GM19395 (cell line): Measurements from ENCODE around the gene SMPD3.

Experiments
- ATAC-seq: cut with Tn5 transposase; IDR thresholded peaks from one replicate; pipeline ENCODE4 v1.9.1; 2021; ENCODE audit warnings: mild to moderate bottlenecking, moderate library complexity; ENCODE audit not compliant: unreplicated experiment

Gene SMPD3

DNA sequence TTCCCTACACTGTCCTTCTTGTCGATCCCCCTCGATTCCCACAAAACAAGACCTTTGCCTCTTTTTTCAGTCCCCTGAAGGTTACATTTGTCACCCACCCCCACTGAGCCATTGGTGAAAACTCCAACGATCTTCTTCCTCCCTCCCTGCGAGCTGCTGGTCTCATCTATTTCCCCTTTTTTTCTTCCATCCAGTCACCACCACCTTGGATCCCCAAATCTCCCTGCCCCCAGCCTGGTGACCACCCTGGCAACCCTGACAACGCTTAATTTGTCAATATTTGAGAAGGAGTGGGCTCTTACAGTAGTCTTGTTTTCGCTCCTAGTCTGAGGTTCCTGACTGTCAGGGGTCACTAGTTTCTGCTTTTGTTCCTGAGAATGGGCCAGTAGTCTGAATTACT, 62.9 kb downstream of the SMPD3 start:
- no peak for ATAC-seq

DNA sequence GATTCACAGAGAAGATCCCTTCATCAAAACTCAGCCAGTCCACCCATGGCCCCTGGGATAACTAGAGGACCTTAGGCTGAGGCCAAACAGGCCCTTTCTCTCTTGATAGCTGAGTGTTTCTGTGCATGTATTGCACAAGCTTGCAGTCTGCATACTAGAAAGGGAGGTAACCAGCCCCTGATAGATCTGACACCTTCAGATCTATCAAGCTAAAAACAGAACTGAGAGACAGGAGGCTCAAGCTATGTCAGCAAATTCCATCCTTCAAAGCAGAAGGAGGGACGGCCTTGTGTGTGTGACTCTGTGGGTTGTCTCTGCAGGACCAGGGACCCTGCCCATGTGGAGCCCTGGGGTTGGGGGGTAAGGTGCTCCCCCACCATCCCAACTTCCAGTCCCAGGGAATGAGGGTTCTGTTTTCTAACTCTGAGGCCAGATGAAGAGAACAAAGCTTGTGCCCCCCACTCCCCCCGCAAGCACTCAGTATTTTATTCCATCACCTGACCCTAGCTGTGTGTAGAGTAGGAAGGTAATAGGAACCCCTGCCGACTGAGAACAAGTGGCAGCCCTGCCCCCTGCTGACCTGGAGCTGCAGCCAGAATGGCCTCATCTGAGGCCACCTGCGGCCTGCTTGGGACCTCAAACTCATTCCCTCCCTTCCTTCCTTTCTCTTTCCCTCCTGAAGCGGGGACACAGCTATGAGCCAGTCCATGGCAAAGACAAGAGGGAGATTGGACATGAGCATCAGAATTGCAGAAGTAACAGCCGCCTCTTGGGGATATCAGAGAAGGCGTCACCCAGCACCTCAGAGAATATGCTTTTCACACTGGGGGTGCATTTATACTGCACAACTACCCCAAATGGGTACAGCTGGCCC, 63.8 kb downstream of the SMPD3 start:
- ATAC-seq = peak; percentile 60

DNA sequence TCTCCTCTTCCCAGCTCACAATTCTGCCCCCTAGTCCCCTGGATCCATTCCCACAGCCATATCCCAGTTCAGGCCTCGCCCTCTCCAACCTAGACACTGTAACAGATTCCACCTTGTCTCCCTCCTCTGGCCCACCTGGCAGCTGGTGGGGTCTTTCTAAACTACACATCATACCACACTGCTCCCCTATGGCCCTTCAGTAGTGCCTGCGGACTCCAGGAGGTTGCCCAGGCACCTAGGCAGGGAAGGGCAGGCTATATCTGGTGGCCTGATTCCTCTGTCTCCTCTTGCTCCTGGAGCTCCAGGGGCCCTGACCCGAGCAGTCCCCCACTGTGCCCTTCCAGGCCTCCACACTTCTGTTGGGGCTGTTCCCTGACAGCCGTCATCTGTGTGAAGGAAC, 64.5 kb downstream of the SMPD3 start:
- no peak for ATAC-seq

DNA sequence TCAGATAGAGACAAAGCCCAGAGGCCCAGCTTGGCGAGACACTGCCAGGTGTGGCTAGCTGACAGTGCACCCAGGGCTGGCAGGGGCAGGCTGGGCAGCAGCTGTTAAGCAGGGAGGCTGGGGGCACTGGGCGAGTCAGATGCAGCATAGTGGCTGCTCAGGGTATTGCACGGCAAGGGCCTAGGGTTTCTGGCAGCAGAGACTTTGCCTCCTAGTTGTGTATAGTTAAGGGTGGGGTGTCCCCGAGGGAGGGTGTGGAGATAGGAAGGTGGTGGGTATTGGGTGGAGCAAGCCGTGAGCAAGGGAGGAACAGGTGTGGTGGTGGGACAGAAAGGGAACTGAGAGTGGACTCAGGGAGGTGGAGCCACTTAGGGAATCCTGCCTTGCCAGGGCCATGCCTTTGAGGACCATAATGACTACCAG, 66.0 kb downstream of the SMPD3 start:
- no peak for ATAC-seq

DNA sequence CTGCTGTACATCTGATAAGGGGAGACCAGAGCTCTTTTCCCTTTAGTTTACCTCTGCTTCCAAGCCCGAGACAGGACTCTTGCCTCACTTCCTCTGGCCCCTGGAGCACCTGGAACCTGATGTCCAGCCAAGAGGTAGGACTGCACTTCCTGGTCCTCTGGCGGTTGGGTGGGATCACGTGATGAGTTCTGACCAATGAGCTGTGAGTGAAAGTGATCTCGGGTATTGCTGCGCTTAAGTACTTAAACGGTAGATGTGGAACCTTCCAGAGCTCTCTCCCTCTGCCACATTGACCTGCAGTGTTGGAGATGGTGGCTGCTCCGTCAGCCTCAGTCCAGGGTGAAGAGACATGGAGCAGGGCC, 67.0 kb downstream of the SMPD3 start:
- no peak for ATAC-seq

DNA sequence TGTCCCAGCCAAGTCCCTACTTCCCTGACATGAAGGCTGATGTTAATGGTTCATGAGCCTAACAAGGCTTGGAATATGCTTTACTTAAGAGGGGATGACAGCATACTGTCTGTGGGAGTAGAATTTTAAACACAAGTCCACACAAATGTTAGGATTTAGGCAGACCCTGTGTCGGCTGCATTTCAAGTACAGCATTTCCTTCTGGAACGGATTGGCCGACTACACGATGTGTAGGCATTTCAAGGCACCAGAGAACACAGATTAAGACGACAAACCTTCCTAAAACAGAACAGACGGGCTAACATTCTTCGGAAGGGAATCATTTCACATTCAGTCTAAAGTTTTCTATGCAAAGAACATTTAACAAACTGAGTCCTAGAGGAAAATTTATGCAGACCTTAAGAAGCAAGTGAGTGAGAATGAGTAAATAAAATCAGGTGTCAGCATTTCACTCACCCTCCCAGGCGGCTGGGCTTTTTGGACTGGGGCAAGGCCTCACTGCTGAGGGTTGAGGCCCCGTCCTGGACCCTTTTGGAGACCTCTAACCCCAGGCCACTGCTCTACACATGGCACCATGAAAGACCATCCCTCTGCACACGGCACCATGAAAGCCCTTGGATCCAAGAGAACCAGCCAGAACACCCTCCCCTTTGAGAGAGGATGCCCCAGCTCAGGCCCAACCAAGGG, 67.5 kb downstream of the SMPD3 start:
- no peak for ATAC-seq

DNA sequence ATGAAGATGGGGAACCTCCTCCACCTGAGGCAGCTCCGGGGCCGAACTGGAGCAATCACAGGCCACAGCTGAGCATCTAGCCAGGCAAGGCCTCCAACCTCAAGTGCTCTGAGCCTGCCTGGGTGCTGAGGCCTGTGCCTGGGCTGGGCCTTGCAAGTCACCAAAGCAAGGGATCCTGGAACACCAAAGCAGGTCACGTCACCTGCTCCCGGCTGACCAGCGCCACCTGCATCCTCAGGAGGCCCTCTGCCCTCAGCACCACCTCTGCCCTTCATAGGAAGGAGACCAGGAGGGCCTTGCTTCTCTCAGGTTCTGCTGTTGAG, 68.0 kb downstream of the SMPD3 start:
- no peak for ATAC-seq

DNA sequence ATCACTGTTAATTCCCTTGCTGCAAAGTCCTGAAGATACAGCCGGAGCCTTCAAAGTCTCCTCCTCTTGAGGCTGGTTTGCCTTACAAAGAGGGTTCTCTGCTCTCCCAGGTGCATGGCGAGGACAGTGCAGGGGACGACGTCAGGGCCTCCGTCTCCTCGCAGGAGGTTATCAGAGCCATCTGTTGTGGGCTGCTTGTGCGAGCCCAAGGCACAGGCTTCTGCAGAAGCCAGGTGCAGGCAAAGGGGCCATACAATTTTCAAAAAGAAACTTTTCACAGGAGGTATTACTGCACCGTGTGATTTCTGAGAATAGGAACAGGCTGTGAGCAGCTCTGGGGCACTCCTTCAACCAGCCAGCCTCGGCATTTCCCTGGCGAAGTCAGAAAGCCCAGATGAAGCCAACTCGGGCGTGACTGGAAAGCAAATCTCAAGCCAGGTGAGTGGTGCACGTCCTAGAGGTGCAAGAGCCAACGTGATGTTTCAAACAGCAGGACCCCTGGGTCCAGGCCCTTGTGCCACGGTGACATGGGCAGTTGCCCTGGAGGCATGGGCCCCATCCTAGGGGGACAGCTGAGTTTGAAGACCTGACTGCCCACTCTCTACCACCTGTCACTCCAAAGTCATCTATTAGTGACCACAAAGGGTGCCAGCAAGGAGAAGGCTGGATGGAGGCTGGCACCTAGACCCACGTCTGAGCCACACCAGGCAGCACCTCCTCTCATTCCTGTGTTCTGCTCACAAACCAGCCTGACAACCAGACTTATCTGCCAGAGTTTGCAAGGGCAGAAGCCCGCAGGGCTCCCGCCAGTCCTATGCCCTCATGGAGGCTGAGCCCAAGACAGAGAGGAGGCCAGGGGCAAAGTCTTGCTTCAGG, 68.6 kb downstream of the SMPD3 start:
- no peak for ATAC-seq

DNA sequence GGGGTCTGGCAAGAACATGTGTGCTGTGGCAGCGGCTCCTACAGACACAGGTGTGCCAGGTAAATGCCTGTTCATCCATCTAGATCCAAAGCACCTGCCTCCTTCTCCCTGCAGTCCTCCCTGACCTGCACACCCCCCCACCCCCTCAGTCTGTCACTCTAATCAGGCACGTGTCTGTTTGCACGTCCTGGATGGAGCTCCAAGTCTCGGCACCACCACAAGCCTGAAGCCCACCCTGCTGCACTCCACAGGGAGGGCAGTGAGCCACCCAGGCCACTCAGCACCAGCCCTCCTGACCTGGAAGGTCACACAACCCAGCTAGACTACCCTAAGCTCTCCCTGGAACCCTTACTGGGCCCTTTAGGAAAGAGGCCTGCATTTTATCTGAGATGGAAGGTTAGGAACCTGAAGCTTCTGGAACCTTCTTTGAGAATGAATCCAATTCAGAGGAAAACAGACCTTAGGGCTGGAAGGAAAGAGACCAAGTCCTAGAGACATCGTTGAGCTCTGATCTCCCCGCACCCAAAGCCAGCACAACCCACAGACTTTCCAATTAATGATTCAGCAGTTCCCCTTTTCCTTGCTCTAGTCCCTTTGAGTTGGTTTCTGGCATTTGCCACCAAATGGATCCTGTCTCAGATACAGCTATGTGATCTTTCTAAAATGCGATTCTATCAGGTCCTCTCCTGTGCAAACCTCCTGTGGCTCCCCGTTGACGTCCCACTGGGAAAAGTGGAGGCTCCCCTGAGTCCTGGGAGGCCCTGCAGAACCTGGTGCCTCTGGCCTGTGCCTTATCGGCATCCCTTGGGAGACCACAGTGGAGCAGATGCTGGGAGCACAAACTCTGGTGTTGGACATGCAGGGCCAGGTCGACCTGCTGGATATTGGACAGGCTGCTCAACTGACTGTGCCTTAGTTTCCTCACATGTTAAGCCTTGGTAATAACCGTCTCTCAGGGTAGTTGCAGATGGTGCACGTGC, 69.6 kb downstream of the SMPD3 start:
- no peak for ATAC-seq

DNA sequence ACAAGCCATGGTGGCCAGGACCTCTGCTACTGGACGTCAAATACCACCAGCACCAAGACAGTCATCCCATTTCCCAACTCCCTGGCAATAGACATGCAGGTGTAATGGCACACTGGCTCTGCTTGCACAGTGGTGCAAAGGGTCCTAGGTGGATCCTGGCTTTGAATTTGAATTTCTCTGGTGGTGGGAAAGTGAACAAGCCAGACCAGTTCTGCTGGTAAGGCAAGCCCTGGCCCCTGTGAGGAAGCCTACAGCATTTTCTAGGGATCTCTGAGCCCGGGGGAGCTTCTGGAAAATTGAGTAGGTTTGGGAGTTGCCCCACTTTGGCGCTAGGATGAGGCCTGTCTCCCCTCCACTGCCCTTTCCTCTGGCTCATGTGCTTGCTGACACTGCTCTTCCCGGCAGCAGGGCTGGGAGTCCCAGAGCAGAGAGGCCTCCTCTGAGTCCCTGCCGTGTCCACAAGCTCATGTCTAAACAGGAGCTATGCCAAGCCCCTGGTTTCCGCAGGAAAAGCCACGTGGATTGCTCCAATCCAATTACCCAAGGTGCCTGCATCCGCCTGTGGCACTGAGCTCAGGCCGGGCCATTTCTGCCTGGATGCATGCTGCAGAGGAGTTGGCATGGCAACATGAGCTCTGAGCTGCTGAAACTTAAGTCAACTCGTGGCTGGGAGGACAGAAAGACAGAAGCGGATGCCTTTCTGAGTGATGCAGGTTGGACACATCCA, 70.5 kb downstream of the SMPD3 start:
- ATAC-seq = no peak

DNA sequence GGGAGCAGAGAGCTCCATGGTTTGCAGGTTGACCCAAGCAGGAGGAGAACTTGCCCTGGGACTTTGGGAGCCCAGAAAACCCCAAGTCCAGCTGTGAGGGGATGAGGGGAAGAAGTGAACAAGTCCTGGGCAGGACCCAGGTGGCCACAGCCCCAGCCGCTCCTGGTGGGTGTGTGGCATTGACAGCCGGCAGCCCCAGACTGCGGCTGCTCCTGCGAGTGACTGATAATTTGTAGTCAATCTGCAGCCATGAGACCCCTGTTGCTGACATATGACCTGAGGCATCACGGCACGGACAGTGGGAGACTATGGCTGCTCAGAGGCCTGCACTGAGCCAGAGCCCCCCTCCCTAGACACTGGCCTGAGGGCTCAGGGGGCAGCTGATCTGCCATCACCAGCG, 71.1 kb downstream of the SMPD3 start:
- ATAC-seq = no peak

DNA sequence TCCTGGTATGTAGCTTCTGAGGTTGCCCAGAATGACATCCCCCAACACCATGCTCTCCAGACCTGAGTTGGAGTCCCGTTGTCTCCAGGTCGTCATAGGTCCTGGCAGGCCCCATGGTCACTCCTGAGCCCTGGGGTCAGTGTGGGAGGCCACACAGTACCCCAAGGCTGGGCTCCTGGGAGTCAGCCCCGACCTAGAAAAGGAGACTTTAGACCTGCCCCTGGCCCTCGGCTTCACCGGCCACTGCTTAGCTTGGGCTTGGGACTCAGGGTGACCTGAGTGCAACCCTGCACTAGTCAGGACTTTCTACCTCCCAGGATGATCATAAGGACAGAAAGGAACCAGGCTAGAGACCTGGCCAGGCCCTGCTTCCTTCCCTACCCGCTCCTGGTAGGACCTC, 71.7 kb downstream of the SMPD3 start:
- ATAC-seq = no peak

DNA sequence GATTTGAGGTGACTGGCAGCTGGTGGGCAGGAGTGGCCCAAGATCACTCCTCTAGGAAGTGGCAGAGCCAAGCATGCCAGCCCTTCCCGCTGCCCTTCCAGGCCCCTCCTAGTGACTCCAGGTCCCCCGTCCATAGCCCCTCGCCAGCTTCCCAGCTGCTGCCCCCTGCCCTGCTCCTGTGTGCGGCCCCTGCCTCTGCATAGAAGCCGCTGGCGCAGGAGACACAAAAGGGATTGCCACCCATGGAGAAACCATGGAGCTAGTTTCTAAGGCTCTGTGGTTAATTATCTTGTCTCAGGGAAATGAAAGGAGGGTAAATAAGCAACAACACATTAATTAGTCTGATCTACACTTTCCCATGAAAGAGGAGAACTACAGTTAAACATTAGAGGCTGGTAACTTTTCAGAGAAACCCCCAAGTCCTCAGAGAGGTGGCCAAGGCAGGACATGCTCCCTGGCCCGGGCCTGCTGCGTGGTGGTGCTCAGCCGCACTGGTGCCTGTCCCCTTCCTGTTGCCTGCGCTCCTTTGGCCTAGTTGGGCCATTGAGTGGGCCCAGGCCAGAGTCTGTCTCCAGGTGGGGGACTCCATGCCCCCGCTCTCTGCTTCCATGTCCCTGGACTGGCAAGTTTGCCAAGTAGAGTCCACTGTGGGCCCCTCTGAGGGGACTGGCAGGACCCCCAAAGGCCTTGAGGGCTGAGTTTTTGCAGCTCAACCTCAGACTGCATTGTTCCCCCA, 72.3 kb downstream of the SMPD3 start:
- no peak for ATAC-seq

DNA sequence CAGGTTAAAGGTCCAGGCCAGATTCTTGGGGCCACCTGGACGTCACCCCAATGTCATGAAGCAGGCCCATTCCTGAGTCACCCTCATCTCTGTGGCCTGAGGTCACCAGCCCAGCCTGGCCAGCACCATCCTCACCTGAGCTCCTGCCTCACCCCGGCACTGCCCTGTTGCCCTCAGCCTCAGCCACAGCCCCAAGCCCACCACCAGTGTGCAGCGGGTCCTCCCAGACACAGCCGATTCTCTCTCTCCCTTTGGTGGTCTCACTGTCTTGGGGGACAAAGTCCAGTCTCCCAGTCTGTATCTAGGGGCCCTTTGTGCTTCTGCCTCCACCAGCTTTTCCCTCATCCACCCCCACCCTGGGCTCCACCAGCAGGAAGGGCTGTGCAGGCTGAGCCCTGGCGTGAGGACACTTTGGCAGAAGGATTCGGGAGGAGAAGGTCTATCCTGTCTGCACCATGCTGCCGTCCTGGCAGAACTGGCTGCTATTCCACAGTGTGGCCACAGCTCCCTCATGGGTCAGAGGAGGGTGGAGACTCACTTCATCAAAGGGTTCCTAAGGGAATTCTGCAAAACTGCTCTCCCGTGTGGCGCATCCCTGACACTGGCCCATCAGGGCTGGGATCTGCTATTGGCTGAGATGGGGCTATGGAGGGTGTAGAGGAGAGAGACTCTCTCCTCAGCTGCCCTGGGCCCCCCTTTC, 73.2 kb downstream of the SMPD3 start:
- ATAC-seq = no peak

DNA sequence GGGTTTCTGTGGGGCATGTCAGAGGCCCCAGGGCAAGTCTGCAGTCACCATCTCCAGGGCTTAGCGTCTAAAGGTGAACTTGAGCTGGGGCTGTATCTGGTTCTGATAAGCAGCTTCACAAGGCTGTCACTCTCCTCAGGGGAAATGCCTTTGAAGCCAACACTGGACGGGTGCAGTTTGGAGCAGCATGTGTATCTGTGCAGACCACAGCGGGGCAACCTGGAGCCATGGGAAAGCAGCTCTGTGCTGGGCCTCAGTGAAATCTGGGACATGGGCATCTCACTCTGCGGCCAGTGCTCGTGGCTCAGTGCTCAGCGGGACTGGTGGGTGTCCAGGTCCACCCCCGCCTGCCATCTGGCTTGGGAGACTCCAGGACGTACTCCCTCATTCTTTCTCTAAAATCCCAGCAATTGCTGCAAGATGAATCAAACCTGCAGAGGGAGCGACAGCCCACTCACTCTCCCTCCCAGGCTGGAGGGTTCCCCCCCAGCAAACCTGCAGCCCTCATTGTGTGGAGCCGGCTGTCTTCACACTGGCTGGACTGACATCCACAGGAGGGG, 74.0 kb downstream of the SMPD3 start:
- no peak for ATAC-seq

DNA sequence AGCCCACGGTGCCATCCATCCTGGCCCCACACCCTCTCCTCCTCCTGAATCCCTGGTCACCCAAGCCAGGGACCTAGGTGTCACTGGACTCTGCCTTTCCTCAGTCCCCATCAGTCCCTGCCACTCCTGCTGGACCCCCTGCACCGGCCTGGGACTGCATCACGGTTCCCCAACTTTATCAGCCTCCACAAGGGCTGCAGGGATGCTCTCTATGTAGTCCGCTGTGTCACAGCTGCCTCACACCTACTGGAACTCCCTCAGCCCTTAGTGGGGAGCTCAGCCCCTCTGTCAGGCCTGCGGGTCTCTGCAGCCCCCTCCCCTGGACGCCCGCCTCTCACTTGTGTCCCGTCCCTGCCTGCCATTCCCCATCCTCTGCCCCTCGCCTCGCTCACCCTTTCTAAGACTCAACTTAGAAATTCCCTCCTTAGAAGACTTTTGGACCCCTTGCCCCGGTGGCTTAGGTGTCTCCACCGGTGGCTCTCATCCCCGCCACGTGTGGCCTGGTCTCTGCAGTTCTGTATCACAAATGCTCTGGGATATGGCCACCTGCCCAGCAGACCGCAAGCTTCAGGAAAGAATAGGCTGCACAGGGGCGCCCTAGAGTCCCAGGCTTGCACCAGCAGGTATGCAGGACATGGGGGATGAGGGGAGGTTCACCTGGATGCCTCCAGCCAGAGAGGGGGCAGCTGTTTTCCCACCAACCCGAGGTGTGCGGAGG, 74.6 kb downstream of the SMPD3 start:
- no peak for ATAC-seq

DNA sequence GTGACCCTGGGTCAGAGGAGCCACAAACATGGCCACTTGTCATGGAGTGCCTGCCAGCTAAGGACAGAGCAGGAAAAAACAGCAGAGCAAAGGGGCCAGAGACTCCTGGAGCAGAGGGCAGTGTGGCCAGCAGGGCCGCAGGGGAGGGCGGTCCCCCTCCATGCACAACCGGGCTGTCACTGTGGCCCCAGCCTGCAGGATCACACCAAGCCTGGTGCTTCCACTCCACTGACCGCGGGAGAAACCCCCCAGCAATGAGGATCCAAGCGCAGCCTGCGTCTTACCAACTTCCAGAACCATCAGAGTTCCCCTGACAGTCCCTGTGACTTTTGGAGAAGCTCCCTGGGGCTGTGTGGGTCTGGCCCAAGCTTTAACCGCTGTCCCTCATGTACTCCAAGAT, 75.5 kb downstream of the SMPD3 start:
- no peak for ATAC-seq

DNA sequence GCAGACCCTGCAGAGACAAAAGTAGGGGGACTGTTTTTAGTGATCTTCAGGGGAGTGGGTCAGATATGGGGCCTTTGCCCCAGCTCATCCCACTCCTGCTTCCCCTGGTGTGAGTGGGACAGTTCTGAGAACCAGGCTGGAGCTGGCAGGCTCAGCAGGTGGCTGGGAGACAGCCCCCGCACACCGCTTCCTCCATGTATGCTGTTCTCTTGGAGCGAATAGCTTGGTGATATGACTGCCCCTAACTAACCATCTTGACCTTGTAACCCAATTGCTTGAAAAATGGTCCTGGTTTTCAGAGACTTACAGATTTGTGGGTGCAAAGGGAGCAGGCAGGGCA, 76.0 kb downstream of the SMPD3 start:
- ATAC-seq = no peak
